GM23338 (cell line): Measurements from ENCODE around the gene CTDSP1. TPM values are rescaled to one million over a fixed set of nuclear protein-coding genes. Genes with fewer than 3 reads are reported as not detected.

ENCODE experiments used
- ATAC-seq: fragments of 200-7000 bp; cut with Tn5 transposase; 3 replicates; pipeline ENCODE4 v1.9.1; 2020
- DNase-seq: peaks from one replicate; pipeline ENCODE4 v3.0.0-alpha.2; 2015; ENCODE audit warnings: low spot score
- H2AFZ ChIP-seq: fragments of 200-600 bp; sonication (generic); 2 replicates; pipeline ENCODE4 v1.8.0; 2016; ENCODE audit warnings: antibody characterized with exemption, mild to moderate bottlenecking, moderate library complexity
- H3F3A ChIP-seq: fragments of 200-600 bp; sonication (generic); replicated peaks from 2 replicates; pipeline ENCODE4 v1.8.0; 2017; ENCODE audit warnings: antibody characterized with exemption, mixed run types, low read depth
- H3K27ac ChIP-seq: fragments of 200-600 bp; sonication (generic); 2 replicates; pipeline ENCODE4 v1.6.1; 2016; ENCODE audit warnings: low read depth
- H3K27me3 ChIP-seq: fragments of 200-600 bp; sonication (generic); 2 replicates; pipeline ENCODE4 v1.8.0; 2016; ENCODE audit warnings: mild to moderate bottlenecking, mixed run types, moderate library complexity; ENCODE audit not compliant: insufficient read depth
- H3K36me3 ChIP-seq: fragments of 200-600 bp; sonication (generic); 2 replicates; pipeline ENCODE4 v1.8.0; 2016; ENCODE audit warnings: mild to moderate bottlenecking; ENCODE audit not compliant: insufficient read depth
- H3K4me1 ChIP-seq: fragments of 200-600 bp; sonication (generic); 2 replicates; pipeline ENCODE4 v1.8.0; 2016; ENCODE audit warnings: mild to moderate bottlenecking, moderate library complexity; ENCODE audit not compliant: insufficient read depth
- H3K4me2 ChIP-seq: fragments of 200-600 bp; sonication (generic); 2 replicates; pipeline ENCODE4 v1.7.1; 2017; ENCODE audit warnings: mixed run types
- H3K4me3 ChIP-seq: fragments of 200-600 bp; sonication (generic); 2 replicates; pipeline ENCODE4 v1.6.1; 2016; ENCODE audit warnings: mixed run types
- H3K79me2 ChIP-seq: fragments of 200-600 bp; sonication (generic); replicated peaks from 2 replicates; pipeline ENCODE4 v1.8.0; 2017; ENCODE audit warnings: mild to moderate bottlenecking; ENCODE audit not compliant: insufficient read depth
- H3K9me2 ChIP-seq: fragments of 200-600 bp; sonication (generic); 2 replicates; pipeline ENCODE4 v1.8.0; 2017; ENCODE audit not compliant: insufficient read depth
- H4K20me1 ChIP-seq: fragments of 200-600 bp; sonication (generic); replicated peaks from 2 replicates; pipeline ENCODE4 v1.8.0; 2017; ENCODE audit warnings: mild to moderate bottlenecking; ENCODE audit not compliant: insufficient read depth
- H3K27ac Mint-ChIP-seq: 2 replicates; pipeline ENCODE4 v1.8.0; 2020; ENCODE audit warnings: inconsistent platforms, mild to moderate bottlenecking, moderate library complexity, mixed read lengths
- H3K27me3 Mint-ChIP-seq: 3 replicates; pipeline ENCODE4 v1.8.0; 2022; ENCODE audit warnings: low read depth, mild to moderate bottlenecking, moderate library complexity, mixed read lengths, inconsistent platforms; ENCODE audit not compliant: insufficient read depth, poor library complexity
- H3K36me3 Mint-ChIP-seq: 3 replicates; pipeline ENCODE4 v1.8.0; 2021; ENCODE audit warnings: low read depth, mild to moderate bottlenecking, inconsistent platforms, moderate library complexity, mixed read lengths
- H3K4me1 Mint-ChIP-seq: 3 replicates; pipeline ENCODE4 v1.8.0; 2020; ENCODE audit warnings: mild to moderate bottlenecking, inconsistent platforms, mixed read lengths
- H3K4me3 Mint-ChIP-seq: 3 replicates; pipeline ENCODE4 v1.8.0; 2021; ENCODE audit warnings: moderate library complexity, mild to moderate bottlenecking, inconsistent platforms, mixed read lengths
- H3K9me3 Mint-ChIP-seq: 3 replicates; pipeline ENCODE4 v1.8.0; 2020; ENCODE audit warnings: moderate library complexity, mild to moderate bottlenecking, inconsistent platforms, mixed read lengths
- CREB1 ChIP-seq: fragments of 250-450 bp; sonication (Bioruptor Pico); IDR thresholded peaks from 2 replicates; pipeline ENCODE4 v1.5.0; 2020; ENCODE audit warnings: low read depth, mild to moderate bottlenecking, moderate library complexity
- ETS1 ChIP-seq: IDR thresholded peaks from 2 replicates; pipeline ENCODE4 v1.6.1; 2016; ENCODE audit warnings: antibody characterized with exemption
- EZH2phosphoT487 ChIP-seq: fragments of 200-600 bp; sonication (generic); IDR thresholded peaks from one replicate; pipeline ENCODE4 v1.8.1; 2018; ENCODE audit warnings: antibody characterized with exemption; ENCODE audit not compliant: unreplicated experiment
- NANOG ChIP-seq: IDR thresholded peaks from 2 replicates; pipeline ENCODE4 v1.6.1; 2016; ENCODE audit warnings: antibody characterized with exemption, borderline replicate concordance
- STAT1 ChIP-seq: IDR thresholded peaks from one replicate; pipeline ENCODE4 v1.6.1; 2016; ENCODE audit warnings: antibody characterized with exemption; ENCODE audit not compliant: unreplicated experiment
- ZNF331 ChIP-seq: fragments of 250-450 bp; sonication (Bioruptor Pico); IDR thresholded peaks from 2 replicates; pipeline ENCODE4 v1.5.0; 2020; ENCODE audit warnings: low read depth, mild to moderate bottlenecking, moderate library complexity
- polyA plus RNA-seq: library from polyadenylated mRNA; unstranded; fragments of >200 nt; fragmentation: Nextera tagmentation; extraction: Ambion mirVana; gene quantifications from 2 replicates; pipeline ENCODE4 v1.2.1, GENCODE V29; 2016
- total RNA-seq: library from RNA; depleted of rRNA; stranded (reverse); fragments of >200 nt; shearing (Covaris generic); gene quantifications from 2 replicates; pipeline ENCODE4 v1.2.3, GENCODE V29; 2014
- TF ChIP-seq, protein P1 (sequence below): fragments of 250-450 bp; sonication (Bioruptor Pico); IDR thresholded peaks from 2 replicates; pipeline ENCODE4 v1.5.0; 2020; ENCODE audit warnings: mild to moderate bottlenecking, moderate library complexity

Gene CTDSP1
- total and polyA plus RNA-seq, 2 experiments from 2014 or later, result 6.7 to 21.8 TPM

- TF ChIP-seq, protein P1, sequence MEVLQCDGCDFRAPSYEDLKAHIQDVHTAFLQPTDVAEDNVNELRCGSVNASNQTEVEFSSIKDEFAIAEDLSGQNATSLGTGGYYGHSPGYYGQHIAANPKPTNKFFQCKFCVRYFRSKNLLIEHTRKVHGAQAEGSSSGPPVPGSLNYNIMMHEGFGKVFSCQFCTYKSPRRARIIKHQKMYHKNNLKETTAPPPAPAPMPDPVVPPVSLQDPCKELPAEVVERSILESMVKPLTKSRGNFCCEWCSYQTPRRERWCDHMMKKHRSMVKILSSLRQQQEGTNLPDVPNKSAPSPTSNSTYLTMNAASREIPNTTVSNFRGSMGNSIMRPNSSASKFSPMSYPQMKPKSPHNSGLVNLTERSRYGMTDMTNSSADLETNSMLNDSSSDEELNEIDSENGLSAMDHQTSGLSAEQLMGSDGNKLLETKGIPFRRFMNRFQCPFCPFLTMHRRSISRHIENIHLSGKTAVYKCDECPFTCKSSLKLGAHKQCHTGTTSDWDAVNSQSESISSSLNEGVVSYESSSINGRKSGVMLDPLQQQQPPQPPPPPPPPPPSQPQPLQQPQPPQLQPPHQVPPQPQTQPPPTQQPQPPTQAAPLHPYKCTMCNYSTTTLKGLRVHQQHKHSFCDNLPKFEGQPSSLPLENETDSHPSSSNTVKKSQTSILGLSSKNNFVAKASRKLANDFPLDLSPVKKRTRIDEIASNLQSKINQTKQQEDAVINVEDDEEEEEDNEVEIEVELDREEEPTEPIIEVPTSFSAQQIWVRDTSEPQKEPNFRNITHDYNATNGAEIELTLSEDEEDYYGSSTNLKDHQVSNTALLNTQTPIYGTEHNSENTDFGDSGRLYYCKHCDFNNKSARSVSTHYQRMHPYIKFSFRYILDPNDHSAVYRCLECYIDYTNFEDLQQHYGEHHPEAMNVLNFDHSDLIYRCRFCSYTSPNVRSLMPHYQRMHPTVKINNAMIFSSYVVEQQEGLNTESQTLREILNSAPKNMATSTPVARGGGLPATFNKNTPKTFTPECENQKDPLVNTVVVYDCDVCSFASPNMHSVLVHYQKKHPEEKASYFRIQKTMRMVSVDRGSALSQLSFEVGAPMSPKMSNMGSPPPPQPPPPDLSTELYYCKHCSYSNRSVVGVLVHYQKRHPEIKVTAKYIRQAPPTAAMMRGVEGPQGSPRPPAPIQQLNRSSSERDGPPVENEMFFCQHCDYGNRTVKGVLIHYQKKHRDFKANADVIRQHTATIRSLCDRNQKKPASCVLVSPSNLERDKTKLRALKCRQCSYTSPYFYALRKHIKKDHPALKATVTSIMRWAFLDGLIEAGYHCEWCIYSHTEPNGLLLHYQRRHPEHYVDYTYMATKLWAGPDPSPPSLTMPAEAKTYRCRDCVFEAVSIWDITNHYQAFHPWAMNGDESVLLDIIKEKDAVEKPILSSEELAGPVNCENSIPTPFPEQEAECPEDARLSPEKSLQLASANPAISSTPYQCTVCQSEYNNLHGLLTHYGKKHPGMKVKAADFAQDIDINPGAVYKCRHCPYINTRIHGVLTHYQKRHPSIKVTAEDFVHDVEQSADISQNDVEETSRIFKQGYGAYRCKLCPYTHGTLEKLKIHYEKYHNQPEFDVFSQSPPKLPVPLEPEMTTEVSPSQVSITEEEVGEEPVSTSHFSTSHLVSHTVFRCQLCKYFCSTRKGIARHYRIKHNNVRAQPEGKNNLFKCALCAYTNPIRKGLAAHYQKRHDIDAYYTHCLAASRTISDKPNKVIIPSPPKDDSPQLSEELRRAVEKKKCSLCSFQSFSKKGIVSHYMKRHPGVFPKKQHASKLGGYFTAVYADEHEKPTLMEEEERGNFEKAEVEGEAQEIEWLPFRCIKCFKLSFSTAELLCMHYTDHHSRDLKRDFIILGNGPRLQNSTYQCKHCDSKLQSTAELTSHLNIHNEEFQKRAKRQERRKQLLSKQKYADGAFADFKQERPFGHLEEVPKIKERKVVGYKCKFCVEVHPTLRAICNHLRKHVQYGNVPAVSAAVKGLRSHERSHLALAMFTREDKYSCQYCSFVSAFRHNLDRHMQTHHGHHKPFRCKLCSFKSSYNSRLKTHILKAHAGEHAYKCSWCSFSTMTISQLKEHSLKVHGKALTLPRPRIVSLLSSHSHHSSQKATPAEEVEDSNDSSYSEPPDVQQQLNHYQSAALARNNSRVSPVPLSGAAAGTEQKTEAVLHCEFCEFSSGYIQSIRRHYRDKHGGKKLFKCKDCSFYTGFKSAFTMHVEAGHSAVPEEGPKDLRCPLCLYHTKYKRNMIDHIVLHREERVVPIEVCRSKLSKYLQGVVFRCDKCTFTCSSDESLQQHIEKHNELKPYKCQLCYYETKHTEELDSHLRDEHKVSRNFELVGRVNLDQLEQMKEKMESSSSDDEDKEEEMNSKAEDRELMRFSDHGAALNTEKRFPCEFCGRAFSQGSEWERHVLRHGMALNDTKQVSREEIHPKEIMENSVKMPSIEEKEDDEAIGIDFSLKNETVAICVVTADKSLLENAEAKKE, result no peak
- TF ChIP-seq STAT1 (no peak), CREB1 (no peak)
These were observed 5.8 kb upstream of the CTDSP1 start (continued) for GRCh38 chr2:218393750-218394290.

- ATAC-seq, result no peak
- DNase-seq, result no peak
- peaks cover 19% of the 10 kb centered on the region; the same call in 1 of the 2 replicates for H3K4me1 ChIP-seq
- peaks cover 3% of the 10 kb centered on the region; the same call in 1 of the 2 replicates for H3F3A ChIP-seq
- Mint-ChIP-seq H3K4me1 (peaks cover 27% of the 10 kb centered on the region; the same call in 2 of the 3 replicates), H3K4me3 (peak overlapping the region; percentile 46; the same call in 2 of the 3 replicates), H3K9me3 (no peaks in the 10 kb centered on the region), H3K27me3 (peaks cover 53% of the 10 kb centered on the region), H3K27ac (no peak overlapping the region), H3K36me3 (no peaks in the 10 kb centered on the region)
- peak overlapping the region; percentile 59 for H2AFZ ChIP-seq
- no peak overlapping the region for H3K4me3 ChIP-seq
- H3K27me3 ChIP-seq, result peaks cover 38% of the 10 kb centered on the region
- H3K9me2 ChIP-seq, result no peaks in the 10 kb centered on the region
- H3K27ac ChIP-seq, result no peak overlapping the region
- no peaks in the 10 kb centered on the region for H3K36me3 ChIP-seq
- no peak overlapping the region for H3K4me2 ChIP-seq
- no peaks in the 10 kb centered on the region for H3K79me2 ChIP-seq
- no peaks in the 10 kb centered on the region for H4K20me1 ChIP-seq
- TF ChIP-seq EZH2phosphoT487 (no peak), CREB1 (no peak), NANOG (no peak), ZNF331 (no peak), ETS1 (no peak)
- TF ChIP-seq, protein P1, result no peak
These were observed 5.2 kb upstream of the CTDSP1 start for GRCh38 chr2:218394298-218395089.
